Type B pancreatic cell (in vitro differentiated cells): ENCODE data around the gene PROSER2. TPM values are rescaled to one million over a fixed set of nuclear protein-coding genes. Genes with fewer than 3 reads are reported as not detected.

Source experiments
- DNase-seq: peaks from one replicate; pipeline ENCODE4 v3.0.0; 2021; ENCODE audit warnings: mixed read lengths; ENCODE audit not compliant: unreplicated experiment; ENCODE audit errors: extremely low spot score
- H3K27ac Mint-ChIP-seq: 2 replicates; pipeline ENCODE4 v1.8.0; 2021; ENCODE audit warnings: mild to moderate bottlenecking, mixed read lengths
- H3K27me3 Mint-ChIP-seq: 2 replicates; pipeline ENCODE4 v1.8.0; 2021; ENCODE audit warnings: mixed read lengths
- H3K36me3 Mint-ChIP-seq: 2 replicates; pipeline ENCODE4 v1.8.0; 2021; ENCODE audit warnings: mixed read lengths
- H3K4me1 Mint-ChIP-seq: one replicate; pipeline ENCODE4 v1.8.0; 2021; ENCODE audit warnings: mixed read lengths; ENCODE audit not compliant: unreplicated experiment
- H3K4me3 Mint-ChIP-seq: 2 replicates; pipeline ENCODE4 v1.8.0; 2021; ENCODE audit warnings: mild to moderate bottlenecking, mixed read lengths
- H3K9me3 Mint-ChIP-seq: 2 replicates; pipeline ENCODE4 v1.8.0; 2021; ENCODE audit warnings: mixed read lengths
- long read RNA-seq: library from polyadenylated mRNA; unstranded; transcript quantifications from one replicate; pipeline ENCODE4 v2.0.0, GENCODE V29; 2020
- total RNA-seq: library from RNA; stranded (reverse); gene quantifications from 2 replicates; pipeline ENCODE4 v1.2.1, GENCODE V29; 2021; ENCODE audit warnings: low replicate concordance
- TF ChIP-seq, protein P1 (sequence below): fragments of 200-600 bp; sonication (generic); conservative IDR thresholded peaks from 2 replicates; pipeline ENCODE4 v1.5.0; 2021; ENCODE audit warnings: antibody characterized with exemption, mild to moderate bottlenecking

Gene PROSER2, protein sequence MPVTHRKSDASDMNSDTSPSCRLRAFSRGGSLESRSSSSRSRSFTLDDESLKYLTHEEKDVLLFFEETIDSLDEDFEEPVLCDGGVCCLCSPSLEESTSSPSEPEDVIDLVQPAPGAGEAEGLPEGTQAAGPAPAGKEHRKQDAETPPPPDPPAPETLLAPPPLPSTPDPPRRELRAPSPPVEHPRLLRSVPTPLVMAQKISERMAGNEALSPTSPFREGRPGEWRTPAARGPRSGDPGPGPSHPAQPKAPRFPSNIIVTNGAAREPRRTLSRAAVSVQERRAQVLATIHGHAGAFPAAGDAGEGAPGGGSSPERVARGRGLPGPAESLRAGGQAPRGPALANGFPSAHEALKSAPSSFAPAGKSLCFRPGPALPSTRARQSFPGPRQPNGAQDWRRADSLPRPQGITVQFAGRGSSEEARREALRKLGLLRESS
- 6.7 and 12.6 TPM in 2 replicates for total RNA-seq
- long read RNA-seq = 0 reads

DNA sequence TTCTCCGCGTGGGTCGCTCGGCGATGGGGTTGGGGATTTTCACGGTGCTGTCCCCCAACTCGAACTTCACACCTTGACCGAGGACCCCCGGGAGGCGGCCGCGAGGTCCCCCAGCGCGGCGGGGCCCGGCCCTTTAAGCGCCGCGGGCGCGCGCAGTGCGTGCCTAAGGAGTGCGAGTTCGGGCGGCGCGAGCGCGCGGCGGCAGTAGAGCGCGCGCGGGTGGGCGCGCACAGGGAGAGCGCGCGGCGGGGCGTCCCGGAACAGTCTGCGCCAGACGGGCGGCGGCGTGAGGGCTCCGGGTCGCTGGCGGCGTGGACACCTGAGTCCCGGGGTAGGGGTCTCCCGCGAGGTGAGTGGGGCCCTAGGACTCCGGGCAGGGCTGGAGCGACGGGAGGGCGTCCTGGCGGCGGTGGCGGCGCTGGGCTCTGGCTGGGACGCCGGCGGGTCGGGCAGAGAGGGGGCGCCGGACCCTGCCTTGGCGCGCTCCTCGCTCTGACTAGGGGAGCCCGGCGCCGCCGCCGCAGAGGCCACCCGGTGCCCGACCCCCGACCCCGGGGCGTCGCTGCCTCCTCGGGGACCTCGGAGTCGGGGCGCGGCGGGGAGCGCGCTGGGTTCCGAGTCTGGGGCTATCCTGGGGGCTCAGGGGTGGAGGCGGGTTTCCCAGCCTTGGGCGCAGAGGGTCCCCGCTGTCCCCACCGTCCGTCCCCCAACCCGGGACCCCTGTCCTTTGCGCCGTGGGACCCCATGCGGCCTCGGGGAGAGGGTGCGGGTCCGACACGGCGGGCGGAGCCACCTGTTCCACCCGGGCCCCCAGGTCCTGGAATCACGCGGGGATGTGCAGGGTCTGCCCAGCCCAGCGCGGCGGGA, at the start of gene PROSER2:
TSS of gene PROSER2 (plus strand) at position 235 of the 867 bp plus-strand sequence. CDS start 28,722 bp downstream, outside the sequence.
- peaks cover 28% of the 10 kb centered on the region for H3K27me3 Mint-ChIP-seq
- H3K9me3 Mint-ChIP-seq = no peaks in the 10 kb centered on the region
- DNase-seq = no peak
- peaks cover 21% of the 10 kb centered on the region for H3K4me1 Mint-ChIP-seq
- H3K27ac Mint-ChIP-seq = peak within 1 kb of the TSS; percentile 40
- H3K36me3 Mint-ChIP-seq = no peaks in the 10 kb centered on the region
- TF ChIP-seq, protein P1, sequence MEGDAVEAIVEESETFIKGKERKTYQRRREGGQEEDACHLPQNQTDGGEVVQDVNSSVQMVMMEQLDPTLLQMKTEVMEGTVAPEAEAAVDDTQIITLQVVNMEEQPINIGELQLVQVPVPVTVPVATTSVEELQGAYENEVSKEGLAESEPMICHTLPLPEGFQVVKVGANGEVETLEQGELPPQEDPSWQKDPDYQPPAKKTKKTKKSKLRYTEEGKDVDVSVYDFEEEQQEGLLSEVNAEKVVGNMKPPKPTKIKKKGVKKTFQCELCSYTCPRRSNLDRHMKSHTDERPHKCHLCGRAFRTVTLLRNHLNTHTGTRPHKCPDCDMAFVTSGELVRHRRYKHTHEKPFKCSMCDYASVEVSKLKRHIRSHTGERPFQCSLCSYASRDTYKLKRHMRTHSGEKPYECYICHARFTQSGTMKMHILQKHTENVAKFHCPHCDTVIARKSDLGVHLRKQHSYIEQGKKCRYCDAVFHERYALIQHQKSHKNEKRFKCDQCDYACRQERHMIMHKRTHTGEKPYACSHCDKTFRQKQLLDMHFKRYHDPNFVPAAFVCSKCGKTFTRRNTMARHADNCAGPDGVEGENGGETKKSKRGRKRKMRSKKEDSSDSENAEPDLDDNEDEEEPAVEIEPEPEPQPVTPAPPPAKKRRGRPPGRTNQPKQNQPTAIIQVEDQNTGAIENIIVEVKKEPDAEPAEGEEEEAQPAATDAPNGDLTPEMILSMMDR = no peak
- H3K4me3 Mint-ChIP-seq = peak within 1 kb of the TSS; percentile 91

DNA sequence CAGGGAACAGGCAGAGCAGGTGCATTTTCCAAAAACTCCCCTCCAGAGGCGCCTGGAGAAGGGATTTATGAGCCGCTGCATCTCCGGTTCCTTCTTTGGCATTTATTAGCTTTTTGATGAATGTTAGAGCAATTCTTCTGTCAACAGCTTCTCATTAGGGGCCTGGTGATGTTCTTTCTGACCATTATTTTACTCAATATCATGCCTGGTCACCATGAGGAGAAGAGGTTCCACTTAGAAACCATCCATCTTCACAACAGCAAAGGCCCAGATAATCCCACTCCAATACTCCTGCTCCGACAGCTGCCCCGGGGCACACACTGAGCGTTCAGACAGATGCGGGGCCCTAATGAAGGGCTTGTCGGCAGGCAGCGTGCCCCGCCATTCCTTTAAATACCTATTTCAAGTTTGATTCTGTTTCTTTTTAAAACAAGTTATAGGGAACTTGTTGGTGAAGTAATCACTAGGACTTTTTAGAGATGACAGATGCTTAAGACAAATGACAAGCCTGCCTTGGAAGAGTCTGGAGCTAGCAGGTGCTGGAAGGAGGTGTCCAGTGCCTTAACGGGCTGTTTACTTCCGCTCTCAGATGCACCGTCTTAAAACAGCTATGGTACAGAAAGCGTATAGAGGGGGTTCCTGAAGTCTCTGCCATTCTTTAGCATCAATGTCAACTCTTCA, 49.3 kb upstream of the PROSER2 start:
- no peak overlapping the region for H3K4me3 Mint-ChIP-seq
- H3K4me1 Mint-ChIP-seq = peaks cover 7% of the 10 kb centered on the region
- no peak for DNase-seq
- H3K36me3 Mint-ChIP-seq = no peaks in the 10 kb centered on the region
- H3K27me3 Mint-ChIP-seq = peaks cover 28% of the 10 kb centered on the region
- peaks cover 2% of the 10 kb centered on the region for H3K9me3 Mint-ChIP-seq
- H3K27ac Mint-ChIP-seq = no peak overlapping the region
- TF ChIP-seq, protein P1 = no peak

DNA sequence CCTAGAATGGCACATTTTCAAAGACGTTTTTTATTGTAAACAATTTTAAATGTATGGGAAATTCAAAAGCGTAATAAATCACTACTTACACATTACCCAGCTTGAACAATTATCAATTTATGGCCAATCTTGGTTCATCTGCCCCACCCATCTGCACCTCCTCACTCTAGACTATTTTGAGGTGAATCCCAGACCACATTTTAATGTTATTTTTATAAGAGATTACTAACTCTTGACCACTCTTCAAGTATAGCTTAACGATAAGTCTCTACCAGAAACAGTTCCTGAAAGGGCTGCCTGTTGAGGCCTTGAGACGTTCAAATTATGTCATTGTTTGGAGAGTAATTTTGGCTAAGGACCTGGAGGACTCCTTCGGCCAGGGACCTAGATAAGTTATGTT, 47.7 kb upstream of the PROSER2 start:
- Mint-ChIP-seq H3K27me3 (peaks cover 27% of the 10 kb centered on the region), H3K9me3 (peaks cover 5% of the 10 kb centered on the region), H3K4me3 (no peak overlapping the region), H3K36me3 (no peaks in the 10 kb centered on the region), H3K27ac (no peak overlapping the region), H3K4me1 (peaks cover 7% of the 10 kb centered on the region)
- no peak for DNase-seq
- TF ChIP-seq, protein P1 = no peak

DNA sequence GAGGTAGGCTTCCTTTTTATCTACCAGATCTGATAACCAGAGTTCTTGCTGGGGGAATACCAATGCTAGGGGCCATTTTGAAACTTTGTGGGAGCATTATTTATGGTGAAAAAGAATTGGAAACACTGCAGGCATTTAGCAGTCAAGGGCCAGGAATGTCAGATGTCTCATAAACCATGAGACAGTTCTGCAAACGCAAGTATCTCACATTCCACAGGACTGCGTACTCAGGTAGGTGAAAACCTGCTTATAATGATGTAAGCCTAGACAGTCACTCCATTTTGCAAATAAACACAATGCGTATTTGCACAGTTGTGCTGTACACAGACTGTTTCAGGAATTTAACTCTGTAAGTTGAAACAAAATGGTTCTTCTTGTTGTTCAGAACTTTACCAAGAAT, 47.1 kb upstream of the PROSER2 start:
- Mint-ChIP-seq H3K4me1 (peaks cover 7% of the 10 kb centered on the region), H3K4me3 (no peak overlapping the region), H3K9me3 (peaks cover 5% of the 10 kb centered on the region), H3K27me3 (peaks cover 27% of the 10 kb centered on the region), H3K27ac (no peak overlapping the region), H3K36me3 (no peaks in the 10 kb centered on the region)
- no peak for DNase-seq
- TF ChIP-seq, protein P1 = no peak

DNA sequence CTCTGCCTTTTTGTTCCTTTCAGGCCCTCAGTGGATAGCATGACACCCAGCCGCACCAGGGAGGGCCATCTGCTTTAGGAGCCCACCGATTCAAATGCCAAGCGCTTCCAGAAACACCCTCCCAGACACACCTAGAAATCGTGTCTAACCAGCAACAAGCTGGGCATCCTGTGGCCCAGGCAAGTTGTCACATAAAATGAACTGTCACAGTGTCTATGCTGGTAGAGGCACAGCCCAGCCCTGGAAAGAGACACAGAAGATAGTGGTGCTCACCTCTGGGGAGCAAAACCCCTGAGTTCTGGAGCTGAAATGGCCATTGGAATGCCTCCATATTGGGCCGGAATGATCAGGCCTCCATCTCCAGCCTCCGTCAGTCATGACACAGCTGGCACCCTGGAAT, 42.0 kb upstream of the PROSER2 start:
- Mint-ChIP-seq H3K9me3 (peaks cover 5% of the 10 kb centered on the region), H3K36me3 (no peaks in the 10 kb centered on the region), H3K4me3 (no peak overlapping the region), H3K27me3 (peaks cover 4% of the 10 kb centered on the region), H3K4me1 (peaks cover 6% of the 10 kb centered on the region), H3K27ac (no peak overlapping the region)
- no peak for DNase-seq
- TF ChIP-seq, protein P1 = no peak
